Neutrophil (primary cell): ENCODE data around the gene TRDN.

Source experiments
- H3K27ac ChIP-seq: fragments of 200-600 bp; sonication (generic); 2 replicates; pipeline ENCODE4 v1.5.1; 2016; ENCODE audit warnings: mild to moderate bottlenecking, moderate library complexity
- H3K27me3 ChIP-seq: fragments of 200-600 bp; sonication (generic); 2 replicates; pipeline ENCODE4 v1.6.0; 2016; ENCODE audit warnings: mild to moderate bottlenecking
- H3K36me3 ChIP-seq: fragments of 200-600 bp; sonication (generic); 2 replicates; pipeline ENCODE4 v1.5.1; 2017
- H3K4me1 ChIP-seq, 2 experiments: fragments of 200-600 bp in 1 of 2; sonication (generic) in 1 of 2; 1 replicate in 1 of 2; 2 replicates in 1 of 2; pipeline versions ENCODE4 v1.5.1 to v1.6.1; 2013 to 2016; ENCODE audit warnings: low read depth in 1 of 2, low read length in 1 of 2, mild to moderate bottlenecking in 1 of 2, moderate library complexity in 1 of 2; ENCODE audit not compliant: control insufficient read depth in 1 of 2, insufficient read depth in 1 of 2
- H3K4me3 ChIP-seq, 2 experiments: fragments of 200-600 bp in 1 of 2; sonication (generic) in 1 of 2; 1 replicate in 1 of 2; 2 replicates in 1 of 2; pipeline ENCODE4 v1.5.1; 2013 to 2016; ENCODE audit warnings: low read depth in 1 of 2, low read length in 1 of 2, mild to moderate bottlenecking in 1 of 2, moderate library complexity in 1 of 2
- H3K9me3 ChIP-seq: fragments of 200-600 bp; sonication (generic); 2 replicates; pipeline ENCODE4 v1.5.1; 2016
- CTCF ChIP-seq: fragments of 200-600 bp; sonication (generic); IDR thresholded peaks from 2 replicates; pipeline ENCODE4 v1.5.1; 2016; ENCODE audit warnings: antibody characterized with exemption

The TRDN gene

GRCh38 chr6:123338394-123338793 lies 298.4 kb downstream of the TRDN start:
- no peaks in the 10 kb centered on the region for H3K4me1 ChIP-seq

GRCh38 chr6:123333000-123333756 lies 303.6 kb downstream of the TRDN start:
- no peak for TF ChIP-seq CTCF
- no peaks in the 10 kb centered on the region for H3K36me3 ChIP-seq
- H3K27me3 ChIP-seq = no peaks in the 10 kb centered on the region
- H3K4me1 ChIP-seq = no peaks in the 10 kb centered on the region
- no peaks in the 10 kb centered on the region for H3K9me3 ChIP-seq
- no peak overlapping the region for H3K27ac ChIP-seq
- no peak overlapping the region for H3K4me3 ChIP-seq

More at GRCh38 chr6:123338394-123338793, 298.4 kb downstream of the TRDN start:
- Histone ChIP-seq H3K36me3 (no peaks in the 10 kb centered on the region), H3K9me3 (no peaks in the 10 kb centered on the region), H3K27me3 (no peaks in the 10 kb centered on the region), H3K4me3 (no peak overlapping the region), H3K27ac (no peak overlapping the region)
- no peak for TF ChIP-seq CTCF

- H3K4me1 ChIP-seq = no peaks in the 10 kb centered on the region
- H3K9me3 ChIP-seq = no peaks in the 10 kb centered on the region
- H3K27me3 ChIP-seq = no peaks in the 10 kb centered on the region
- no peaks in the 10 kb centered on the region for H3K36me3 ChIP-seq
- no peak overlapping the region for H3K4me3 ChIP-seq
- no peak overlapping the region for H3K27ac ChIP-seq
- TF ChIP-seq CTCF = no peak
These were observed 304.7 kb downstream of the TRDN start for GRCh38 chr6:123332070-123332469.

GRCh38 chr6:123329337-123329736 lies 307.4 kb downstream of the TRDN start:
- no peaks in the 10 kb centered on the region for H3K9me3 ChIP-seq
- no peak for TF ChIP-seq CTCF
- H3K36me3 ChIP-seq = no peaks in the 10 kb centered on the region
- H3K4me3 ChIP-seq = no peak overlapping the region
- no peak overlapping the region for H3K27ac ChIP-seq
- H3K27me3 ChIP-seq = no peaks in the 10 kb centered on the region
- H3K4me1 ChIP-seq = no peaks in the 10 kb centered on the region

- Histone ChIP-seq H3K4me3 (no peak overlapping the region), H3K27ac (no peak overlapping the region), H3K36me3 (no peaks in the 10 kb centered on the region), H3K9me3 (no peaks in the 10 kb centered on the region), H3K4me1 (no peaks in the 10 kb centered on the region), H3K27me3 (no peaks in the 10 kb centered on the region)
- no peak for TF ChIP-seq CTCF
These were observed 313.1 kb downstream of the TRDN start for GRCh38 chr6:123323452-123324329.
